HFF-Myc (cell line): Measurements from ENCODE around the gene AK5.
A peak's percentile ranks its signal among the peaks of the same experiment; 100 is the strongest.

Experiments used
- DNase-seq: peaks from one replicate; pipeline ENCODE4 v3.0.0-alpha.2; 2011; ENCODE audit warnings: low read depth; ENCODE audit errors: extremely low read depth
- H3K4me3 ChIP-seq: replicated peaks from 2 replicates; pipeline ENCODE4 v1.5.1; 2011; ENCODE audit warnings: low read depth, mild to moderate bottlenecking, control low read depth, low read length
- TF ChIP-seq, protein P1 (sequence below): IDR thresholded peaks from 2 replicates; pipeline ENCODE4 v1.5.1; 2012; ENCODE audit warnings: mild to moderate bottlenecking, low read depth, low read length, control low read depth; ENCODE audit errors: missing control alignments

AK5 gene

DNA sequence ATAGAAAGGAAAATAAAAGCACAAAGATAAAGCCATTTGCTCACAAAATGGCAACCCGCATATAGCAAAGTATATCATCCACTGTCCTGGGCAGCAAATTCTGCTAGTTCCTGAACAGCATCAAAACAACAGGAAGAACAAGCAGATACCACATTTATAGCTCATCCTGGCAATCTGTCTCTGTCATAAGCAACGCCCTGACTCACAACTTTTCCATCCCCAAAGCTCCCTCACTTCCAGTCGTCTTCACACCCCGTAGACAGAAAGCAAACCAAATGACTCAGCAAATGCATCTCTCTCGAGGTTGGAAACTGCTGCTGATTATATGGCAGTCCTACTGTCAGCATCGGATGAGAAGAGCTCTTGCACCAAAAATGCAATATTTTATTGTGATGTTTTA is 65.8 kb downstream of the AK5 start:
- H3K4me3 ChIP-seq = no peak overlapping the region
- DNase-seq = peak; percentile 65
- TF ChIP-seq, protein P1, sequence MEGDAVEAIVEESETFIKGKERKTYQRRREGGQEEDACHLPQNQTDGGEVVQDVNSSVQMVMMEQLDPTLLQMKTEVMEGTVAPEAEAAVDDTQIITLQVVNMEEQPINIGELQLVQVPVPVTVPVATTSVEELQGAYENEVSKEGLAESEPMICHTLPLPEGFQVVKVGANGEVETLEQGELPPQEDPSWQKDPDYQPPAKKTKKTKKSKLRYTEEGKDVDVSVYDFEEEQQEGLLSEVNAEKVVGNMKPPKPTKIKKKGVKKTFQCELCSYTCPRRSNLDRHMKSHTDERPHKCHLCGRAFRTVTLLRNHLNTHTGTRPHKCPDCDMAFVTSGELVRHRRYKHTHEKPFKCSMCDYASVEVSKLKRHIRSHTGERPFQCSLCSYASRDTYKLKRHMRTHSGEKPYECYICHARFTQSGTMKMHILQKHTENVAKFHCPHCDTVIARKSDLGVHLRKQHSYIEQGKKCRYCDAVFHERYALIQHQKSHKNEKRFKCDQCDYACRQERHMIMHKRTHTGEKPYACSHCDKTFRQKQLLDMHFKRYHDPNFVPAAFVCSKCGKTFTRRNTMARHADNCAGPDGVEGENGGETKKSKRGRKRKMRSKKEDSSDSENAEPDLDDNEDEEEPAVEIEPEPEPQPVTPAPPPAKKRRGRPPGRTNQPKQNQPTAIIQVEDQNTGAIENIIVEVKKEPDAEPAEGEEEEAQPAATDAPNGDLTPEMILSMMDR = no peak

- DNase-seq = no peak
Observed at GRCh38 chr1:77348549-77348948, 66.7 kb downstream of the AK5 start.

DNA sequence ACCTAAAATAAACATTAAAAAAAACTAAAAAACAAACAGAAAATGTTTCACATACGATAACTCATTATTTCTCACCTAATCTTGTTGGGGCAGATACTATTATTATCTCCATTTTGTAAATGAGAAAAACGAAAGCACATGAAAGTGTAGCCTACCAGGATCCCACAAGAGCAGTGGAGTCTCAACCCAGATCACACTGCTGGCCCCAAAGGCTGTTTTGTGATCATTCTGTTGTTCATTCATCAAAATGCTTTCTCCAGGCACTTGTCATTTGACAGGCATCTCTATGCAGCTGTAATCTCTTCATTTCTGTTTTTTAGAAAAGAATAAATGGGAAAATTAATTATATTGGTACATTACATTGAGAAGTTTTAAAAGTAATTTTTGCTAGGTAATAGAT is 67.5 kb downstream of the AK5 start:
- DNase-seq = no peak
- no peak overlapping the region for H3K4me3 ChIP-seq
- TF ChIP-seq, protein P1 = no peak

More at GRCh38 chr1:77348549-77348948, 66.7 kb downstream of the AK5 start:
- TF ChIP-seq, protein P1 = no peak
- H3K4me3 ChIP-seq = no peak overlapping the region

- H3K4me3 ChIP-seq = no peak overlapping the region
- TF ChIP-seq, protein P1 = no peak
- DNase-seq = no peak
Observed at GRCh38 chr1:77350012-77350770, 68.4 kb downstream of the AK5 start.

GRCh38 chr1:77354536-77354935 is 72.7 kb downstream of the AK5 start:
- TF ChIP-seq, protein P1 = no peak
- H3K4me3 ChIP-seq = no peak overlapping the region
- no peak for DNase-seq

DNA sequence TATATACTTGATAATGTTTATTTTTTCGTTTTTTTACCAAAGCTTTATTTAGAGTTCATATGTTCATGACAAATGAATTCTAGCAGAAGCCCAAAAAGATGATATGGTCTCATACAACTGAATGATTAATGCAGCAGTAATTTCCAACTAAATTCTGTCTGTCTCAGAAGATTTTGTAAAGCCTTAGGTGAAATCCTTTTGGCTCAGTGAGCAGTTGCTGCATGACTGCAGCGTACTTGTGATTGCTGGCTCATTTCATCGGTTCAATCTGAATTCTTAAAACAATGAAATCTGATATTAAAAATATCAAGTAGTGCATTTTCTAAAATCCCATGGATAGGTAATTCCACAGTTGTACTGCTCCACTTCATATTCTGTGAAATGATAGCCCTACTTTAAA is 73.2 kb downstream of the AK5 start:
- DNase-seq = no peak
- H3K4me3 ChIP-seq = no peak overlapping the region
- TF ChIP-seq, protein P1 = no peak

- no peak overlapping the region for H3K4me3 ChIP-seq
- no peak for DNase-seq
- TF ChIP-seq, protein P1 = no peak
Observed at GRCh38 chr1:77356136-77356535, 74.3 kb downstream of the AK5 start.
